ENCODE measurements around the gene SPINK1. TPM values are rescaled to one million over a fixed set of nuclear protein-coding genes. Genes with fewer than 3 reads are reported as not detected.
"Not testable (repeated sequence)": the region's sequence is repeated elsewhere in the genome, so short reads cannot be mapped to it uniquely, and the experiment has no call there.

Gene SPINK1
- total RNA-seq, 1 donor from 2014 or later: not detected

DNA sequence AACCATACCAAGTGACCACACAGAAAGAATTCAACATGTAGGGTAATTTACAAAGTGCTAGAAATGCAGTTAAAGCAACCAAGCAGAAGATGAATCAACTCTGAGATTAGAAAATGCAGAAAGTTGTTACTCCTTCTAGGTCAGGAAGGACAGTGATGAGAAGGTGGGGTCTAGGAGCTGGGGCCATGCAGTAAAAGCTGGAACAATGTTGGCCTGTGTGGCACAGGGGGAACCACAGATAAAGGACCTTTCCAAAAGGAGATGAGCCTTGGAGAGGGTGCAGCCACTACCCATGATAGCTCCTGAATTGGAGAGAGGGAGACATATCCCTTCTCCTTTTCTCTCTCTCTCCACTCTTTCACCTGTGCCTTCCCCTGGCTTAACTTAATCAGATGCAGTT lies 44.7 kb upstream of the SPINK1 start:
- intact Hi-C loops (cut with DNase I): no loop called here
- Histone ChIP-seq H3K27ac (no peak overlapping the region), H3K36me3 (no peaks in the 10 kb centered on the region), H3K4me3 (no peak overlapping the region), H3K27me3 (ENCODE audit: low read depth) (no peaks in the 10 kb centered on the region), H3K9me3 (no peaks in the 10 kb centered on the region), H3K4me1 (no peaks in the 10 kb centered on the region)
- no peak for ATAC-seq
- DNase-seq: no peak
- TF ChIP-seq, protein P1, sequence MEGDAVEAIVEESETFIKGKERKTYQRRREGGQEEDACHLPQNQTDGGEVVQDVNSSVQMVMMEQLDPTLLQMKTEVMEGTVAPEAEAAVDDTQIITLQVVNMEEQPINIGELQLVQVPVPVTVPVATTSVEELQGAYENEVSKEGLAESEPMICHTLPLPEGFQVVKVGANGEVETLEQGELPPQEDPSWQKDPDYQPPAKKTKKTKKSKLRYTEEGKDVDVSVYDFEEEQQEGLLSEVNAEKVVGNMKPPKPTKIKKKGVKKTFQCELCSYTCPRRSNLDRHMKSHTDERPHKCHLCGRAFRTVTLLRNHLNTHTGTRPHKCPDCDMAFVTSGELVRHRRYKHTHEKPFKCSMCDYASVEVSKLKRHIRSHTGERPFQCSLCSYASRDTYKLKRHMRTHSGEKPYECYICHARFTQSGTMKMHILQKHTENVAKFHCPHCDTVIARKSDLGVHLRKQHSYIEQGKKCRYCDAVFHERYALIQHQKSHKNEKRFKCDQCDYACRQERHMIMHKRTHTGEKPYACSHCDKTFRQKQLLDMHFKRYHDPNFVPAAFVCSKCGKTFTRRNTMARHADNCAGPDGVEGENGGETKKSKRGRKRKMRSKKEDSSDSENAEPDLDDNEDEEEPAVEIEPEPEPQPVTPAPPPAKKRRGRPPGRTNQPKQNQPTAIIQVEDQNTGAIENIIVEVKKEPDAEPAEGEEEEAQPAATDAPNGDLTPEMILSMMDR (IDR thresholded peaks at IDR 0.05): no peak

- TF ChIP-seq, protein P1 (IDR thresholded peaks at IDR 0.05): no peak
- no peak overlapping the region for H3K27ac ChIP-seq
- H3K4me1 ChIP-seq: no peaks in the 10 kb centered on the region
- H3K9me3 ChIP-seq: no peaks in the 10 kb centered on the region
- intact Hi-C loops (cut with DNase I): no loop called here
- no peak overlapping the region for H3K4me3 ChIP-seq
- H3K36me3 ChIP-seq: no peaks in the 10 kb centered on the region
- no peaks in the 10 kb centered on the region for H3K27me3 ChIP-seq (ENCODE audit: low read depth)
- no peak for DNase-seq
- no peak for ATAC-seq
Observed at GRCh38 chr5:147874910-147875367, 43.5 kb upstream of the SPINK1 start.

DNA sequence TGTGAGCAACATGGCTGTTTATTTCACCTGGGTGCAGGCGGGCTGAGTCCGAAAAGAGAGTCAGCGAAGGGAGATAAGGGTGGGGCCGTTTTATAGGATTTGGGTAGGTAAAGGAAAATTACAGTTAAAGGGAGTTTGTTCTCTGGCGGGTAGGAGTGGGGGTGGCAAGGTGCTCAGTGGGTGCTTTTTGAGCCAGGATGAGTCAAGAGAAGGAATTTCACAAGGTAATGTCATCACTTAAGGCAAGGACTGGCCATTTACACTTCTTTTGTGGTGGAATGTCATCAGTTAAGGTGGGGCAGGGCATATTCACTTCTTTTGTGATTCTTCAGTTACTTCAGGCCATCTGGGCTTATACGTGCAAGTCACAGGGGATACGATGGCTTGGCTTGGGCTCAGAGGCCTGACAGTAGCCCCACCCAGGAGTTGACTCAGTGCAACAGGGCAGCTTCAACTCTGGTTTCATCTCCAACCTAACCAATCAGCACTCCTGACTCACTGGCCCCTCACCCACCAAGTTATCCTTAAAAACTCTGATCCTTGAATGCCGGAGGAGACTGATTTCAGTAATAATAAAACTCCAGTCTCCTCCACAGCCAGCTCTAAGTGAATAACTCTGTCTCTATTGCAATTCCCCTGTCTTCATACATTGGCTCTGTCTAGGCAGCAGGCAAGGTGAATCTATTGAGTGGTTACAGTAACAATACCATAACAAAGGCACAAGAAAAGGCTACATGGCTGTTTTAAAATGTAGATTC lies 42.8 kb upstream of the SPINK1 start:
- ATAC-seq; H3K9me3 ChIP-seq; DNase-seq; H3K36me3 ChIP-seq; intact Hi-C loops (cut with DNase I); H3K4me3 ChIP-seq; H3K4me1 ChIP-seq; H3K27ac ChIP-seq; H3K27me3 ChIP-seq (ENCODE audit: low read depth): not testable (repeated sequence)

DNA sequence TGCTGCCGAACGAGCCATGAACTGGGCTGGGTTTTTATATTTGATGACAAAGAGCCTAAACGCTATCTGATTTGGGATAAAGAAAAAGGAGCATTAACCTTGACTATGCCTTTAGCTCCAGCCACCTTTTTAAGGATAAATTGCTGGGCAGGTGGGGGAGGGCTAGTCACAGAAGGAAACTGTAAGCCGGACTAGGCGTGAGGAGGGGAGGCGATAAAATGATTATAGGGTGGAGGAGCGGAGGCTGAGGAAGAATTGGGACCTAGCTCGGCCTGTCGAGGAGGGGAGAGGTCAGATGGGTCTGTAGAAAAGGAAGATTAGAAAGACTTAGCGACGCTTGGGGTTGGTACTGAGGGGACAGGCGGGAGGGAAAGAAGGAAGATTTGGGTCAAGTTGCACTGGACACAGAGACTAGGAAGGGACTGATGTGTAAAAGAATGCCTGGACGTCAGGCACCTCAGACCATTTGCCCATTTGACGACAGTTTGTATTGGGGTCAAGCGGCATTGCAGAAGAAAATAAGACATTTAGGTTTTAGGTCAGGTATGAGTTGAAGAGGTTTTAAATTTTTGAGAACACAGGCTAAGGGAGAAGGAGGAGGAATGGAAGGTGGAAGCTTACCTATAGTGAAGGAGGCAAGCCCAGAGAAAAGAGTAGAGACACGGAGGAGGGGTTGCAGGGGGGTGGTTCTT lies 41.4 kb upstream of the SPINK1 start:
- H3K36me3 ChIP-seq; H3K27me3 ChIP-seq (ENCODE audit: low read depth); H3K4me1 ChIP-seq; H3K4me3 ChIP-seq; intact Hi-C loops (cut with DNase I); H3K9me3 ChIP-seq; H3K27ac ChIP-seq; ATAC-seq; DNase-seq: not testable (repeated sequence)

DNA sequence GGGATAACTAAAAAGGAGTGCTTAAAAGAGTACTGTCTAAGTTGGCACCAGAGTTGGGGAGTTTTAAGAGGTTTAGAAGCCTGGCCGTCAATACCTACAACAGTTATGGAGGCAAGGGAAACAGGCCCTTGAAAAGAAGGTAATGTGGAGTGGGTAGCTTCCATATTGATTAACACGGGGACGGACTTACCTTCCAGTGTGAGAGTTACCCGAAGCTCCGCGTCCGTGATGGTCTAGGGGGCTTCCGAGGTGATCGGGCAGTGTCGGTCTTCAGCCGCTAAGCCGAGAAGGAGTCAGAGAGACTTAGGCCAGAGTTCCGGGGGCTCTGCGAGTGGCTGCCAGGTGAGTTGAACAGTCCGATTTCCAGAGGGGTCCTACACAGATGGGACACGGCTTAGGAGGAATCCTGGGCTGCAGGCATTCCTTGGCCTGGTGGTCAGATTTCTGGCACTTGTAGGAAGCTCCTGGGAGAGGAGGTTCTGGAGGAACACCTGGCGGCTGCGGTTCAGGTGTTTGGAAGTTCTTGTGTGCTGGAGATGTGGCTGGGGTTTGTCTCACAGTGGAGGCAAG lies 40.6 kb upstream of the SPINK1 start:
- not testable (repeated sequence) for H3K4me3 ChIP-seq

GRCh38 chr5:147869892-147870291 lies 38.4 kb upstream of the SPINK1 start:
- ATAC-seq; H3K27me3 ChIP-seq (ENCODE audit: low read depth); DNase-seq; H3K27ac ChIP-seq; intact Hi-C loops (cut with DNase I); H3K4me1 ChIP-seq; H3K9me3 ChIP-seq; H3K4me3 ChIP-seq; H3K36me3 ChIP-seq: not testable (repeated sequence)

More for the DNA sequence above, 40.6 kb upstream of the SPINK1 start:
- ATAC-seq; DNase-seq; H3K4me1 ChIP-seq; intact Hi-C loops (cut with DNase I); H3K27me3 ChIP-seq (ENCODE audit: low read depth); H3K36me3 ChIP-seq; H3K27ac ChIP-seq; H3K9me3 ChIP-seq: not testable (repeated sequence)

DNA sequence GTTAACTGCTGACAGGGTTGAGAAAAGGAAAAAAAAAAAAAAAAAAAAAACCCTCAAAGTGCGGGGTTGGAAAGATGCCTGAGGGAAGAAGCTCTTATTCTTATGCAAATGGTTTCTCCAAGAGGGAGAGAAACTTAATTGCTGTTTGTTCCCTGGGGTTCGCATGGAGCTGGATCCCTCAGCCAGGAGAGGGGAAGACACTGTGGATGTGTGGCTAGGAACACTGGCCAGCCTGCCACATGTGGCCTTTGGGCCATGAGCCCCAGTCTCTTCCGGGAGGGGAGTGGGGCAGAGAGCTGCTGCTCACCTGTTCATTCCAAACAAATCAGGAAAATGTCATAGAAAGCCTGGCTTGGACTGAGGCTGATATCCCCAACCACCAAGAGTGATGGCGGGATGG lies 37.6 kb upstream of the SPINK1 start:
- no peak for ATAC-seq

More for the DNA sequence above, 37.6 kb upstream of the SPINK1 start:
- intact Hi-C loops (cut with DNase I): no loop called here
- no peaks in the 10 kb centered on the region for H3K36me3 ChIP-seq
- no peak for DNase-seq
- no peak overlapping the region for H3K4me3 ChIP-seq
- H3K27ac ChIP-seq: no peak overlapping the region
- TF ChIP-seq, protein P1 (IDR thresholded peaks at IDR 0.05): no peak
- H3K4me1 ChIP-seq: no peaks in the 10 kb centered on the region
- H3K9me3 ChIP-seq: no peaks in the 10 kb centered on the region
- no peaks in the 10 kb centered on the region for H3K27me3 ChIP-seq (ENCODE audit: low read depth)

Data from lower lobe of right lung (tissue), 2 donors.